ENCODE measurements around the gene SCFD2.

Gene SCFD2

GRCh38 chr4:52979821-52980590 is 385.9 kb downstream of the SCFD2 start:
- no peak for DNase-seq

DNA sequence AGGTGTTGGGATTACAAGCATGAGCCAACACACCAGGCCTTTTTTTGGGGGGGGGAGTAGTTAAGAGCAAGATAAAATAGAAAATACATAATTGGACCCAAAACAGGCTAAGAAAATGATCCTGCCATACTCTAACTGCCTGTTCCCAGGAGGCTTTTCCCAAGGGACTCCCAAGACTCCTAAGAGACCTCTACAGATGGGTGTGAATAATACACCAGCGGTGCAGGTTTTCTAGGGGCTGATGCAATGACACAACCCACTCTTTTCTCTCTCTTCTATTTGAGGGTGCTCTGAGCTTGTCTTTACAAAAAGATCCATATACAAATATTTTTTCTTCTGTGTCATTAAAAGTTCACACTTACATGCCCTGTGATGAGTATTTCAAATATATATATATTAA is 386.8 kb downstream of the SCFD2 start:
- DNase-seq: no peak

DNA sequence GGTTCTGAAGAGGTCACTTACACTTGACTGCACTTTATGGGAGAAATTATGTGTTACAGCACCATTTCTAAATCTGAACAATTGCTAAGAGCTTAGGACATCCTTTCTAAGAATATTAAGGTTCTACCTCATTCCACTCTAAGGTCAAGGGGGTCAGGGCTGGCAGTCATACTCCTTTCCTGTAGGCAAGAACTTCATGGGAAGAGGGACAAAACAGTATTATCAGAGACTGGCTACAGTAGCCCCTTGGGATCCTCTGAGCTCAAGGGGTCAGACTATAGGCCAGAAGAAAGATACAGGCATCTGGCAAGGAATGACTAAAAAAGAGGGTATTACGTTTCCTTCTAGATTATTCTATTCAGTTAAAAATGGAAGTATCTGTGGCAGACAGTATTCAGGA is 388.6 kb downstream of the SCFD2 start:
- no peak for DNase-seq

DNA sequence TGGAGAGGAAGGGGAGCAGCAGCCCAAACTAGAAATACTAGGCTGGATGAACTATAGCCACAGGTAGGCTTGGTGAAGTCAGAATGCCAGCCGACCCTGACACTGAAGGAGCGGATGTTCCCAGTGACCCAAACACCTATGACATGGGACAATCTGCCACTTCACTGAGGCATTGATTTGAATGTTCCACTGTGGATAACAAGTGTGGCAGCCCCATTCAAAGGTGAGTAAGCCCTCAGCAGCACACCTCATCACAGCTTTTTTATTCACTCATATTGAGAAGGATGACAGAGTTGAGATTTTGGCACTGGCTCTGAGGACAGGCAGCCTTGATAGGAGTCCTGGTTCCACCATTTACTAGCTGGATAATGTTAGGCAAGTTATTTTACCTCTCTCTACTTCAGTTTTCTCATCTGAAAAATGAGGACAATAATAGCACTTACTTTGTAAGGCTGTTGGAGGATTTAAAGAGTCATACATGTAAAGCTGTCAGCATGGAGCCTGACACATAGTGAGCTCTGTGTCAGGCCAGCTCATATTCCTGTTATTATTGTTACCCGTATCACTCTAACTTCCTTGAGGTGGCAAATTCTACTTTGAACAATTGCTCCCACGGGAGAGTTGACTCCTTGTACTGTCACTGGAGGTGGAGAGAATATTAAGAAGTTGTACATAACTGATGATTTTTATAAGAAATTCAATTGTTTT is 389.2 kb downstream of the SCFD2 start:
- no peak for DNase-seq

GRCh38 chr4:52968691-52969090 is 397.2 kb downstream of the SCFD2 start:
- no peak for DNase-seq

- no peak for DNase-seq
These were observed 397.6 kb downstream of the SCFD2 start for GRCh38 chr4:52968241-52968640.

DNA sequence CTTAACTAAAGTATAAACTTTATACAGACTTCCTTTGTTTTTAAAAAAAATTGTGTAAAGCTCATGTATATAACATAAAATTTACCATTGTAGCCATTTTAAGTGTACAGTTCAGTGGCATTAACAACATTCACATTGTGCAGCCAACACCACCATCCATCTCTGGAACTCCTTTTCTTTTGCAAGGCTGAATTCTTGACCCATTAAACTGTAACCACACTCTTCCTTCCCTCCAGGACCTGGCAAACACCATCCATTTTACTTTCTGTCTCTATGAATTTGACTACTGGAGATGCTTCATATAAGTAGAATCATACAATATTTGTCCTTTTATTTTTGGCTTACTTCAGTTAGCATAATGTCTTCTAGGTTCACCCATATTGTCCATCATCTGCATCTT is 399.1 kb downstream of the SCFD2 start:
- DNase-seq: no peak

- no peak for DNase-seq
These were observed 399.7 kb downstream of the SCFD2 start for GRCh38 chr4:52966172-52966571.

- no peak for DNase-seq
These were observed 401.2 kb downstream of the SCFD2 start for GRCh38 chr4:52964561-52965101.

DNA sequence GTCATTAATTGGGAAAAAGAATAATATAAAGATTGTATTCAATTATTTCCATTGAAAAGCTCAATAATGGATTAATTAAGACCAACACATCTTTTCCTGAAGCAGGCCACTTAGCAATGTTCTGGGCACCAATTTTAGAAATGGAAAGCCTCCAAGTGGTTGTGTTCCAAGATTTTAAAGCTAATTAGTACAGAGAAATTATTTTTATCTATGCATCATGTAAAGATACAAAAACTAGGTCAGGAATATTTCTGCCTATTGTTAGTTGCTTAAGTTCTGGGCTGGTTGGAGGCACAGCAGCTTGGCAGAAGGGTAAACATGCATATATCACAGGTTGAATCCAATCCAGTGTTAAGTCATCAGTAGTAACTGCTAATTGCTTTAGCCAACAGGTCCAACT is 401.9 kb downstream of the SCFD2 start:
- DNase-seq: no peak

DNA sequence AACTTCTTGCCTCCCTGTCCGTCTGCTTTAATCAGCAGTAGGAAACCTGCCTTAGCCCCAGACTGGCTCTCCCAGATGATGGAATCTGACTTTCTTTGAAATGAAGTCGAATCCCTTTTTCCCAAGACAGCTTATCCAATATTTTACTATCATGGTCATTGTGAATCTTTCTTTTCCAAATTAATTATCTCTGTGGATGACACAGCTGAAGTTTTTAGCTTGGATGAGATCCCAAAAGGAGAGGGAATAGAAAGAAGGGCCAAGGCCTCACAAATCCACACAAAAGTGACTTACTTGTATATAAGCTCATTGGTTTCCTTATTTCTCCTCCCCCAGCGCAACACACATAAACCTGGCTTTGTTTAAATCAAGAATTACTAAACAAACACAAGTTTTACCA is 403.1 kb downstream of the SCFD2 start:
- no peak for DNase-seq

- DNase-seq: no peak
These were observed 404.0 kb downstream of the SCFD2 start for GRCh38 chr4:52961666-52962412.

- DNase-seq: no peak
These were observed 406.3 kb downstream of the SCFD2 start for GRCh38 chr4:52959541-52959940.

- no peak for DNase-seq
These were observed 407.8 kb downstream of the SCFD2 start for GRCh38 chr4:52957835-52958631.

DNA sequence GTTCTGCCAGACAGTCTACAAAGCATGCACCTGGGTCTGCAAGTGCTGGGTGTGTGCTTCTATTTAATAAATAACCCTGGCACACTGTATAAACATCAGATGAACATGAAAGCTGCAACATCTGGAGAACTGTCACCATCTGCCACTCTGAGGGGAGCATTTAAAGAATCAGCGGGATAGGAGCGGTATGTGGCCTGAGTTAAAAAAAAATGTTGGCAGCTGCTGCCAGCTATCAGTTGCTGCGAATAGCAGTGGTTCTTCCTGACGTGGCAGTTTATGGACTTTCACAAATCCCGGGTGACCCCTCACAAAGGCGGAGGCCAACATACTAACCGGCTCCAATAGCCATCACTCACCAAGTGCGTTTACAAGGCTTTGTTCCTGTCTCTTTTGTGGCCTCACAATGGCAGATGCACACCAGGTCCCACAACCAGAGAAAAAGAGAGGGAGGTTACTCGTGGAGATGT is 408.6 kb downstream of the SCFD2 start:
- DNase-seq: no peak

DNA sequence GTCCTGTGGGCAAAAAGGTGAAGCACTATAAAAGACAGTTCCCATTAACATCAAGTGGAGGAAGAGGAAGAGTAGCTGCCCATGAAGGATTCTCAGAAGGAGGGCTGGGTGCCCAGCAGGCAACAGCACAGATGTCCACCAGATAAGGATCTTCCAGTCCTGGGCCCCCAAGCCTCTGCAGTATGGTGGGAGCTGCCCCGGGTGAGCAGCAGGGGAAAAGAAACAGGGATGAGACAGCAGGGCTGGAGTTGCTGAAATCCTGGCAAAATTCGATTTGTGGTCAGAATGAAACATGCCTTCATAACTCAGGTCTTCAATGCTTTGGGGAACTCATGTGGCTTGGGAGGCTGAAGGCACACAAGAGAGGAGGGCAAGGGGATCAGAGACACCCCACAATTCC is 409.2 kb downstream of the SCFD2 start:
- no peak for DNase-seq

GRCh38 chr4:52954560-52955170 is 411.2 kb downstream of the SCFD2 start:
- no peak for DNase-seq

DNA sequence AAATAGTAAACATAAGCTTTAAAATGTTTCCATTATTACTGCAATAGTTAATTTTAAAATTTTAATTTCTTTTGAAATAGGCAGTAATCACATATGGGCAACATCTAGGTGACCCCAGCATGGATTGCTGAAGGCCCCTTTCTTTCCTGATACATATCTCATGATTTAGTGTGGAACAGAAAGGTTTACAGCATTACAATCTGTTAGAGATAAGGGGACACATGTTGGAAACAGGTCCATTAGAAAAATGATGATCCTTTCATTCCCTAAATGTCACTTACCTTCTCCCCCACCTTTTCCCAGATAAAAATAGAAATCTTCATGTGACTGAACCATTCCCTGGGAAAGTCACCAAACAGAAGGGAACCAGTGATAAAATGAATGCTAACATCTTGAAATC is 413.3 kb downstream of the SCFD2 start:
- DNase-seq: no peak

GRCh38 chr4:52951016-52951415 is 414.8 kb downstream of the SCFD2 start:
- no peak for DNase-seq

DNA sequence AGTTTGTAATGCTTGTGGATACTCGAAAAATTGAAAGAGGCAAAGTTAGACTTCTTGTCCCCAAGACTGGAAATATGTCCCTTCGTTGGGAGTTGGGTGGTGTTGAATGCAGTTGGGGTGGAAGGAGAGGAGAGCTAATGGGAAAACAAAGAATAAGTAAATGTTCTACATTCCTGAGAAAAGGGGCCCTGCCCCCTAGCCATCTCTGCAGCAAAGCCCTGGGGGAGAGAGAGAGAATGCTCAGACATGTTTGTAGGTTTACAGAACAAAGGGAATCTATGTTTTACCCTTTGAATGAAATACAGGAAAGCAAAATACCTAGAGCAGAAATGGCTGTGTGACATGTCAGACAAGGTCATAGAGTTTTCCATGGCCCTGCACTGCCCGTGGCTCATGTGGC is 415.6 kb downstream of the SCFD2 start:
- no peak for DNase-seq

GRCh38 chr4:52949336-52949735 is 416.5 kb downstream of the SCFD2 start:
- no peak for DNase-seq

- no peak for DNase-seq
These were observed 417.8 kb downstream of the SCFD2 start for GRCh38 chr4:52948057-52948423.
